Measurements from ENCODE around the gene OSBPL1A.

DNA sequence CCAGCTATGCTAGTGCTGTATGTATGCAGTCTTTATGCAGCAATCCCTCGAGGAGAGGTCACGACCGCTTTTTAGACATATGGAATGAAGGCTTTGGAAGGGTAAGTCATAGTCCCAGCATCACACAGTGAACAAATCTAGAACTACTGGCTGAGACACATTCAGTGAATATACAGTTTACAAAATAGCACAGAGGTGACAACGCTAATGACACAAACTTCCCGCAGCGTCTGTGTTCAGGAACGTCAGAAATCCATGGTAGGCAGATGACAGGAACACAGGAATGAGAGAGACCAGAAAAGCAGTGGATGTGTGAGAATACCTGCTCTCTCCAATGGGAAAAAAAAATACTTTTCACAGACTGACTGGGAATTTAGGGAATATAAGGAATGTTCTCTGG lies 229.1 kb downstream of the OSBPL1A start:
- TF ChIP-seq, protein P1, sequence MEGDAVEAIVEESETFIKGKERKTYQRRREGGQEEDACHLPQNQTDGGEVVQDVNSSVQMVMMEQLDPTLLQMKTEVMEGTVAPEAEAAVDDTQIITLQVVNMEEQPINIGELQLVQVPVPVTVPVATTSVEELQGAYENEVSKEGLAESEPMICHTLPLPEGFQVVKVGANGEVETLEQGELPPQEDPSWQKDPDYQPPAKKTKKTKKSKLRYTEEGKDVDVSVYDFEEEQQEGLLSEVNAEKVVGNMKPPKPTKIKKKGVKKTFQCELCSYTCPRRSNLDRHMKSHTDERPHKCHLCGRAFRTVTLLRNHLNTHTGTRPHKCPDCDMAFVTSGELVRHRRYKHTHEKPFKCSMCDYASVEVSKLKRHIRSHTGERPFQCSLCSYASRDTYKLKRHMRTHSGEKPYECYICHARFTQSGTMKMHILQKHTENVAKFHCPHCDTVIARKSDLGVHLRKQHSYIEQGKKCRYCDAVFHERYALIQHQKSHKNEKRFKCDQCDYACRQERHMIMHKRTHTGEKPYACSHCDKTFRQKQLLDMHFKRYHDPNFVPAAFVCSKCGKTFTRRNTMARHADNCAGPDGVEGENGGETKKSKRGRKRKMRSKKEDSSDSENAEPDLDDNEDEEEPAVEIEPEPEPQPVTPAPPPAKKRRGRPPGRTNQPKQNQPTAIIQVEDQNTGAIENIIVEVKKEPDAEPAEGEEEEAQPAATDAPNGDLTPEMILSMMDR (IDR thresholded peaks at IDR 0.05), result no peak
- TF ChIP-seq POLR2A (IDR thresholded peaks at IDR 0.05), result no peak

All from right lobe of liver (tissue), 4 donors.